HG03442 (cell line): ENCODE measurements around the gene NDST3.
"Not testable (repeated sequence)": the region's sequence is repeated elsewhere in the genome, so short reads cannot be mapped to it uniquely, and the experiment has no call there.

Source experiments
- ATAC-seq: cut with Tn5 transposase; IDR thresholded peaks from one replicate; pipeline ENCODE4 v1.9.1; 2021; ENCODE audit warnings: mild to moderate bottlenecking, moderate library complexity; ENCODE audit not compliant: unreplicated experiment

NDST3 gene

DNA sequence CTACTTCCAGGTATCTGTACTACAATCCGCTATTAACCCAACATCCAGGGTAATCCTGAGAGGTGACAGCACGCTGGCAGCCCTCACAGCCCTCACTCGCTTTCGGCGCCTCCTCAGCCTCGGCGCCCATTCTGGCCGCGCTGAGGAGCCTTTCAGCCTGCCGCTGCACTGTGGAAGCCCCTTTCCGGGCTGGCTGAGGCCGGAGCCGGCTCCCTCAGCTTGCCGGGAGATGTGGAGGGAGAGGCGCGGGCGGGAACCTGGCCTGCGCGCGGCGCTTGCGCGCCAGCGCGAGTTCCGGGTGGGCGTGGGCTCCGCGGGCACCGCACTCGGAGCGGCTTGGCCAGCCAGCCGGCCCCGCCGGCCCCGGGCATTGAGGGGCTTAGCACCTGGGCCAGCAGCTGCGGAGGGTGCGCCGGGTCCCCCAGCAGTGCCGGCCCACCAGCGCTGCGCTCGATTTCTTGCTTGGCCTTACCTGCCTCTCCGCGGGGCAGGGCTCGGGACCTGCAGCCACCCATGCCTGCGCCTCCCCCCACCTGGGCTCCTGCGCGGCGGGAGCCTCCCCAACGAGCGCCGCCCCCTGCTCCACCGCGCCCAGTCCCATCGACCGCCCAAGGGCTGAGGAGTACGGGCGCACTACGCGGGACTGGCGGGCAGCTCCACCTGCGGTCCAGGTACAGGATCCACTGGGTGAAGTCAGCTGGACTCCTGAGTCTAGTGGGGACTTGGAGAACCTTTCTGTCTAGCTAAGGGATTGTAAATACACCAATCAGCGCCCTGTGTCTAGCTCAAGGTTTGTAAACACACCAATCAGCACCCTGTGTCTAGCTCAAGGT, 231.2 kb downstream of the NDST3 start:
- ATAC-seq: no peak

DNA sequence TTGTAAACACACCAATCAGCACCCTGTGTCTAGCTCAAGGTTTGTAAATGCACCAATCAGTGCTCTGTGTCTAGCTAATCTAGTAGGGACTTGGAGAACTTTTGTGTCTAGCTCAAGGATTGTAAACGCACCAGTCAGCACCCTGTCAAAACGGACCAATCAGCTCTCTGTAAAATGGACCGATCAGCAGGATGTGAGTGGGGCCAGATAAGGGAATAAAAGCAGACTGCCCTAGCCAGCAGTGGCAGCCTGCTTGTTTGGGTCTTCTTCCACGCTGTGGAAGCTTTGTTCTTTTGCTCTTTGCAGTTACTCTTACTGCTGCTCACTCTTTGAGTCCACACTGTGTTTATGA, 231.8 kb downstream of the NDST3 start:
- ATAC-seq: not testable (repeated sequence)

GRCh38 chr4:118268780-118269179, 234.5 kb downstream of the NDST3 start:
- no peak for ATAC-seq

DNA sequence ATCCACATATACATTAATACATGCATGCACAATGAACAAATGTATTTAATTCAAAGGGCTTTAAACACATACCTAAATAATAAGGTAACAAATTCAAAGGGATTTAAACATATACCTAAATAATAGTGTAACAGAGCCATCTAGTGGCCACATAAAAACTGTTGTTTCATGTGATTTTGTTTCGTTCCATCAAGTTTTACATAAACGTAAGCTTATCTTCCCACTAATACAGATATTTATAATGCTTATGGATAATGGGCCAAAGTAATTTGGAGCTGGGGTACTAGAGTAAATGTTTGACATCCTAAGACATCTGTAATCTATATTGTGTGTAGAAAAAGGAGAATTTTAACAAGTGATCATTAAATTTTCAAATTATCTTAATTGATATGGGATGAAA, 236.2 kb downstream of the NDST3 start:
- ATAC-seq: no peak

- no peak for ATAC-seq
Observed at GRCh38 chr4:118271788-118272187, 237.5 kb downstream of the NDST3 start.

GRCh38 chr4:118273642-118274041, 239.4 kb downstream of the NDST3 start:
- no peak for ATAC-seq

- no peak for ATAC-seq
Observed at GRCh38 chr4:118276580-118276979, 242.3 kb downstream of the NDST3 start.

GRCh38 chr4:118277243-118277642, 243.0 kb downstream of the NDST3 start:
- ATAC-seq: no peak

GRCh38 chr4:118278473-118279274, 244.4 kb downstream of the NDST3 start:
- peak; percentile 79 for ATAC-seq

GRCh38 chr4:118279328-118279727, 245.0 kb downstream of the NDST3 start:
- no peak for ATAC-seq

GRCh38 chr4:118279920-118280432, 245.7 kb downstream of the NDST3 start:
- no peak for ATAC-seq

DNA sequence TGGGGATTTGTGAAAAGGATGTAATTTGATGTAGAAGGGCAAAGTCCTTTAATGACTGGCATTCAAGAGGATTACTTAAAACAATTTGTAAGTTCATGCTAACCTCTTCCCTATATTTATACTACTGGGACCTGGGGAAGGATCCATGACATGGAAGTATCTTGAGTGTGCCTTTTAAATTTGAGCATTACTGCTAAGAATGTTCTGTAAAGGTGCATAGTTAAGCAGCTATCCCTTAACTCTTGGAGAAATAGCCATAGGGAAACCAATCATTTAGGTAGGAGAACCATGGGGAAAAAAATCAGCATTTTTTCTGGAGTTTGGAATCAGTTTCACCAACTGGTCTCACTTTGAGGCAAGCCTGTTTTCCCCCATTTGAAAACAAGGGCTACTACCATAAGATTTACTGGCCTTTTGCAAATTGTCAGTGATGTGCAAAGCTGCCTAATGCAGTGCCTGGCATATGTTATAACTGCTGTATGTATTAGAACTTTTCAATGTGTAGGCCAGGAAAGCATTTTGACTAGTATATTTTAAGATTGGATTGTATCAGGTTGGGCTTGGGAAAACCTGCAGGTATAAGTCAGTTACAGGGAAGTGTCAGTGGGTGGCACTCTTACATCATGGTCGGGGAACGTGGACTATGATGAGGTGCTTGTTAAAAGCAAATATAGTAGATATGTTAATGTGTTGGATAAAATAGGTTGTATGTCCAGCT, 246.4 kb downstream of the NDST3 start:
- peak; percentile 17 for ATAC-seq

DNA sequence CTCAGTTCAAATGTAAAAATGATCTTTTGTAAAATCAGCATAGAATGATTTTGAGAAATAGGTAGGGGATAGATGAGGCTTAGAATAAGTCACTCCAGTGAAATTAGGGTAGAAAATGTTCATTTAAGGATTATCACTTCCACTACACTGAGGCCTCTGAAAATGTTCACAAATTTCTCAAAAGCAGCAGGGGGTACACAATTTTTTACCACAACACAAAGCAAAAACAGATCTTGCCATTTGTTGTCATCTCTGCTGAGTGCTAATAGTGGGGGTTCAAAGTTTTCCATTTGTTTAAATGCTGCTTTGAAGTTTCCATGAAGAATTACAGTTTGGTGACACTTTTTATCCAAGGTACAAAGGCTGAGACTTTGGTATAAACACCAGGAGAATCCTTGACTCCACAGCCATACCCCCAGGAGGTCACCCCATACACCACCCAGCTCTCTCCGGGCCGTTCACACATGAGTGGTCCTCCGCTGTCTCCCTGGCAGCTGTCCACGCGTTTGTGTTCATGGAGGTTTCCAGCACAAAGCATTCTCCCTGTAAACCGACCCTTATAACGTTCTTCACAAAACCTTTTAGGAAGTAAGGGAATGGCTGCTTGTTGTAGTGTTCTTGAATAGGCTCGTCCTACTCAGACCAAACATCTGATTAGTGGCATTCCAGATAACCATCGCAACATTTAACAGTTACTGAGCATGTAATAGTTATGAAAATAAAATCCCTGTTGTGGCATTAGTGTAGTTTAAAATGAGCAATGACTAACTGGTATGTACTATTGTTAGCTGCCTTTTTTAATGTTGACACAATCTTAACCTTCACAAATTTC, 247.5 kb downstream of the NDST3 start:
- ATAC-seq: no peak

GRCh38 chr4:118282692-118283091, 248.4 kb downstream of the NDST3 start:
- no peak for ATAC-seq

- peak; percentile 51 for ATAC-seq
Observed at GRCh38 chr4:118284169-118284568, 249.9 kb downstream of the NDST3 start.

DNA sequence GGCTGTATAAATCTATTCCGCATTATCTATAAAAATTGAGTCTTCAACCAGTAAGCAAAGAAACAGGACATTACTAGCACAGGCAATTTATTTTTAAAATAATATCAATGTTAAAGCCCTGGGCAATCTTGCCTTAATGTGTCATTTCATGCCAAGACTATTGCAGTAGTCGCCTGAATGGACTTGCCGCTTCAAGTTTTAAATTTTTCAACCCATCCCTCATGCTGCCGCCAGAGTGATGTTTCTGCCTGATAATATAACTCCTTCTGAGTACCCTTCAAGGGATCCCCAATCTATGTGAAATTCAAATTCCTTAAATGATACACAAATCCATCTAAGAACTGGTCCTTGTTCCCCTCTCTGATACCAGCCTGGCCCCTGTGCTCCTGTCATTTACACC, 251.6 kb downstream of the NDST3 start:
- no peak for ATAC-seq

GRCh38 chr4:118286685-118287084, 252.4 kb downstream of the NDST3 start:
- ATAC-seq: no peak

DNA sequence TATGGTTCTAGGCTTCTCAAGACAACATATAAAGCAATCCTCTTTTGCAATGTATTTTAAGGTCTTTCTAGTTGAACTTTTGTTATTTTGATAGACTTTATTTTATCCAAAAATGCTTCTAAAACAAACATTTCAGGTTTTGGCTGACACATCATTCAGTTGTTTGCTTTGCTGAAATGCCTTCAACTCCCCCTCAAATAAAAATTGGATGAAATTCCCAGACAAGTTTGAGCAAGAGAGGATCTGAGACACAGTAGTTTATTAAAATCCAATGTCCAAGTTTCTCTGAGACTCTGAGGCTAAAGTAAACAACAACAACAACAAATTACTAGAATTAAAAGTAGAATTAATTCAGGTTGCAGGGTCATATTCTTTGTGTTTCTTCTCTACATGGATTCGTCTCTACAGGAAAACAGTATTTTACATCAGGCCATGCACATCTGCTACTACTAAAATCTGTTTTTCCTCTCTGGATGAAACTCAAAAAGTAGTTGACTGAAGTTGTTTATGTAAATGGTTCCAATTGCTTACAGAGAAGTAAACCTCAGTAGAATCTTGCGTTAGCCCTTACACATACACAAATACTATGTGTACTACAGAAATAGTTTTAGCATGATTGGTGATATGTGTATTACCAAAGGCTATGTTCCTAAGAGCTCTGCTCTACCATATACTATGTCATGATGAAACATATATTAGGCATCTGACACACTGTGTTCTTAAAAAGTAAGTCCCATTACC, 253.6 kb downstream of the NDST3 start:
- ATAC-seq: no peak

GRCh38 chr4:118289794-118290193, 255.5 kb downstream of the NDST3 start:
- no peak for ATAC-seq

- ATAC-seq: no peak
Observed at GRCh38 chr4:118290951-118291350, 256.7 kb downstream of the NDST3 start.
